ENCODE data around the gene CEP112. TPM values are rescaled to one million over a fixed set of nuclear protein-coding genes. Genes with fewer than 3 reads are reported as not detected.

CEP112 gene
- total RNA-seq, 4 donors from 2014 or later, result 15.8 to 50.3 (median 20.2) TPM

DNA sequence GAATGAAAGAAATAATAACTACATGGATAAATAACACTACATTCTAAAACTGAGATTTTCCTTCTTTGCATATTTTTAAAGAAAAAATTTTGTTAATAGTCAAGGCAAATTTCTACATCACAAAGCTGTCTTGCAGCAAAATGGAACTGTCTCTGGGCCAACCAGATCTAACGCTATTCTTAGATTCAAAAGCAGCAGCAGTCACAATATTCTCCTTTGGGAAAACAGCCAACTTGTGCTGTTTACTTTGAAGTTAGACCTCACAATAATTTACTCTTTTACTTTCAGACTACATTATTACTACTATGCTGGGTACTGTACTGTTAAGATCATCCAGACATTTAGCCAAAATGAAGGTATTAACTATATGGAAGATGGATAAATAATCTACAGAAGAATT lies 189.1 kb downstream of the CEP112 start:
- TF ChIP-seq, protein P1, sequence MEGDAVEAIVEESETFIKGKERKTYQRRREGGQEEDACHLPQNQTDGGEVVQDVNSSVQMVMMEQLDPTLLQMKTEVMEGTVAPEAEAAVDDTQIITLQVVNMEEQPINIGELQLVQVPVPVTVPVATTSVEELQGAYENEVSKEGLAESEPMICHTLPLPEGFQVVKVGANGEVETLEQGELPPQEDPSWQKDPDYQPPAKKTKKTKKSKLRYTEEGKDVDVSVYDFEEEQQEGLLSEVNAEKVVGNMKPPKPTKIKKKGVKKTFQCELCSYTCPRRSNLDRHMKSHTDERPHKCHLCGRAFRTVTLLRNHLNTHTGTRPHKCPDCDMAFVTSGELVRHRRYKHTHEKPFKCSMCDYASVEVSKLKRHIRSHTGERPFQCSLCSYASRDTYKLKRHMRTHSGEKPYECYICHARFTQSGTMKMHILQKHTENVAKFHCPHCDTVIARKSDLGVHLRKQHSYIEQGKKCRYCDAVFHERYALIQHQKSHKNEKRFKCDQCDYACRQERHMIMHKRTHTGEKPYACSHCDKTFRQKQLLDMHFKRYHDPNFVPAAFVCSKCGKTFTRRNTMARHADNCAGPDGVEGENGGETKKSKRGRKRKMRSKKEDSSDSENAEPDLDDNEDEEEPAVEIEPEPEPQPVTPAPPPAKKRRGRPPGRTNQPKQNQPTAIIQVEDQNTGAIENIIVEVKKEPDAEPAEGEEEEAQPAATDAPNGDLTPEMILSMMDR (IDR thresholded peaks at IDR 0.05), result no peak
- no peak for DNase-seq (ENCODE audit: low spot score)
- ATAC-seq (ENCODE audit: low FRiP score), result no peak

DNA sequence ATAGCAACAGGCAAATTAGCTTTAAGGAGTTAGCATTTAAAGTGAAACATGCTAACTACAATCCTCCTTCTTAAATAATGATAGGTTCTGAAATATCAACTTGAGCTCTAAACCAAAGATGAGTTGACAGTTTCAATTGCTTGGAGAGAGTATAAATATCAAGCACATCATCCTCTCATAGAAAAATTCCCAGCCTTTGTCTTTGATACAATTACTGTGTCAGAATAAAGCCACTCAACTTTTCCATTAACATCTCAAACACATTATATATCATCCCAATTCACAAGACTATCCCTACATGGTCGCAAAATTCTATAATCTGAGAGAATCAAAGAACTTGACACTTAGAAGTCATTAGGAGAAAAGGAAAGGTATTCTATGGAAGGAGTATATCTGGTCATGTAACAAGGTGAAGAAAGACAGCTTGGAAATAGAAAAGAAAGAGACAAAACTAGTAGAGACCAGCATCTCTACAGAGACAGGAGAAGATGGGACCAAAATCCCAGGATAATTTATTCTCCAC lies 189.8 kb downstream of the CEP112 start:
- TF ChIP-seq, protein P1 (IDR thresholded peaks at IDR 0.05), result no peak
- ATAC-seq (ENCODE audit: low FRiP score) (no peak), DNase-seq (ENCODE audit: low spot score) (no peak)

DNA sequence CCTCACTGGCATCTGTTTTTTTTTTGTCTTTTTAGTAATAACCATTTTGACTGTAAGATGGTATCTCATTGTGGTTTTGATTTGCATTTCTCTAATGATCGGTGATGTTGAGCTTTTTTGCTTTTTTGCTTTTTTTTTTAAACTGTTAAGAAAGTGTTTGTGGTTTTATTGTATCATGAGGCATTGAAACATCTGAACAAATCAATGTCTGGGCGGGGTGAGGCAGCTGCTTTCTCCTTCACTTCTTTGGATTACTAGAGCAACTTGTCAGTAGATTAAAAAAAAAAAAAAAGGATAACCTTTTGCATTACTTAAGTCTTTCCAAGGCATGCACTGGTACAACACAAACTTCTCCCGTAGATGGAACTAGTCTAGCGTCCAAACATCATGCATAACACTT lies 191.7 kb downstream of the CEP112 start:
- TF ChIP-seq, protein P1 (IDR thresholded peaks at IDR 0.05), result no peak
- ATAC-seq (ENCODE audit: low FRiP score), result no peak
- no peak for DNase-seq (ENCODE audit: low spot score)

DNA sequence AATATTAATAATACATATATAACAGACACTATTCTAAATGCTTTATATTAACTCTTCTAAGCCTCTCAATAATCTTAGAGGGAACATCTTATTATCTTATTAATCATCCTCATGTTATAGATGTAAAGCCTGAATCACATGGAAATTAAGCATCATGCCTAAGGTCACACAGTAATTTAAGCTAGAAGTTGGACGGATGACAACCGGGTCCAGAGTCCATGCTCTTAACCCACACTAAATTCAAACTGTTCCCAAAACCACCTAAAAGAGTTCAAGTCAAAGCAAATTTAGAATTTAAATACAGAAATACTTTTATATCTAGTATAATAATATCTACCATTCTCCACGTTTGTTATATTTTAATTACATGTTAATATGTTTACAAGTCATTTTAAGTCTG lies 193.3 kb downstream of the CEP112 start:
- no peak for DNase-seq (ENCODE audit: low spot score)
- TF ChIP-seq, protein P1 (IDR thresholded peaks at IDR 0.05), result no peak
- no peak for ATAC-seq (ENCODE audit: low FRiP score)

DNA sequence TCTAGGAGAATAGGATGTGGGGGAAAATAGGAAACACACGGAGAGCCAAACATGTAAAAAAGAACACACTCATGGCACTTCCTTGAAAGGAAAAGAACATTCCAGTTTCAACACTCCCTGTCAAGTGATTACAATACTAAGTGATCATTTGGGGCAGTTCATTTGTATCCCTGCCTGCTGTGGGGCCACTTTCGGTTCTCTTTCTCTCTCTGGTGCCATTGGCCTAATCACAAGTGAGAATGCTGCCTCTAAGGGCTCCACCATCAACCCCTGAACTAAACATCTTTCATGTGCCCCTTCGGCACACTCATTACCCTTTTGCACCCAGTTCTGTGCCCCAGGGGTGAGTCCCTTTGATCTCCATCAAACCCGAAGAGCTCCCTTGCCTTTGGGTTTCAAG lies 197.3 kb downstream of the CEP112 start:
- TF ChIP-seq, protein P1 (IDR thresholded peaks at IDR 0.05), result no peak
- DNase-seq (ENCODE audit: low spot score) (no peak), ATAC-seq (ENCODE audit: low FRiP score) (no peak)

DNA sequence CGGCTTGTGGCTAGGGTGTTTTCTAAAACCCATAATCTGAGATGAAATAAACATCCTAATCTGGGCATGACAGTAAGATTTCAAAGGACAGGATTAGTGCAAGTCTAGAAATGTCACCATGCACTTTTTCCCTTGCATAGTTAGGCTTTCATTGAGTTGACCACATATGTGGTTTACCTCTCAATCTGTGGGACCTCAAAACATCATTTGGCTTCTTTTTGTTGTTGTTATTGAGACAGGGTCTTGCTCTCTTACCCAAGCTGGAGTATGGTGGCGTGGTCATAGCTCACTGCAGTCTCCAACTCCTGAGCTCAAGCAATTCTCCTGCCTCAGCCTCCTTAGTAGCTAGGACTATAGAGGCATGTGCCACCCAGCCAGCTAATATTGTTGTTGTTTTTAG lies 197.8 kb downstream of the CEP112 start:
- ATAC-seq (ENCODE audit: low FRiP score) (no peak), DNase-seq (ENCODE audit: low spot score) (no peak)
- TF ChIP-seq, protein P1 (IDR thresholded peaks at IDR 0.05), result no peak

DNA sequence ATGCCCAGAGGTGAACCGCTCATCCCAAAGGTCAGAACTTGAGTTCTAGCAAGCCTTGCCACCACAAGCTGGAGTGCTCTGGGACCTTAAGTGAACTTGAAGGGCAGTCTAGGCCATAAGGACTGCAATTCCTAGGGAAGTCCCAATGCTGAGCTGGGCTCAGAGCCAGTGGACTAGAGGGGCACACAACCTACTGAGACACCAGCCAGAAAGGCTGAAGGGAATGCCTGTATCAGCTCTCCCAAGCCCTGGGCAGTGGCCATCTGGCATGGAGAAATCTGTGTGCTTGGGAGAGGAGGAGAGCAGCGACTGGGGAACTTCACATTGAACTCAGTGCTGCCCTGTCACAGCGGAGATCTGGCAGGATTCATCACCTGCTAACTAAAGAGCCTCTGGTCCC lies 201.3 kb downstream of the CEP112 start:
- DNase-seq (ENCODE audit: low spot score), result no peak
- ATAC-seq (ENCODE audit: low FRiP score), result no peak
- TF ChIP-seq, protein P1 (IDR thresholded peaks at IDR 0.05), result no peak
